Measurements from ENCODE around the gene MEI1. TPM values are rescaled to one million over a fixed set of nuclear protein-coding genes. Genes with fewer than 3 reads are reported as not detected.
"Not testable (repeated sequence)": the region's sequence is repeated elsewhere in the genome, so short reads cannot be mapped to it uniquely, and the experiment has no call there.

The MEI1 gene
- total RNA-seq, 1 donor from 2014 or later: 3.7 TPM

DNA sequence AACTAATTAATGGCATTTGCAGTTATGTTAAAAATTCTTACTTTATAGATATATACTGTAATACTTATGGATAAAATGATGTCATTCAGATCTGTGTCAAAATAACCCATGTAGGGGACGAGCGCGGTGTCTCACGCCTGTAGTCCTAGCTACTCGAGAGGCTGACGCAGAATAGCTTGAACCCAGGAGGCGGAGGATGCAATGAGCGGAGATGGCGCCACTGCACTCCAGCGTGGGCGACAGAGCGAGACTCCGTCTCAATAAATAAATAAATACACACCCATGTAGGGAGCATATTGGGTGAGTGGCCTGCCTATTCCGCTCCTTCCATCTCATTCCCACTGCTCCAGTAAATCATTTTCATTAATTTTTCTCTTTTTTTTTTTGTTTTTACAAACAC is 17.7 kb upstream of the MEI1 start:
- DNase-seq (ENCODE audit: low read depth in 2 of 2): no peak

DNA sequence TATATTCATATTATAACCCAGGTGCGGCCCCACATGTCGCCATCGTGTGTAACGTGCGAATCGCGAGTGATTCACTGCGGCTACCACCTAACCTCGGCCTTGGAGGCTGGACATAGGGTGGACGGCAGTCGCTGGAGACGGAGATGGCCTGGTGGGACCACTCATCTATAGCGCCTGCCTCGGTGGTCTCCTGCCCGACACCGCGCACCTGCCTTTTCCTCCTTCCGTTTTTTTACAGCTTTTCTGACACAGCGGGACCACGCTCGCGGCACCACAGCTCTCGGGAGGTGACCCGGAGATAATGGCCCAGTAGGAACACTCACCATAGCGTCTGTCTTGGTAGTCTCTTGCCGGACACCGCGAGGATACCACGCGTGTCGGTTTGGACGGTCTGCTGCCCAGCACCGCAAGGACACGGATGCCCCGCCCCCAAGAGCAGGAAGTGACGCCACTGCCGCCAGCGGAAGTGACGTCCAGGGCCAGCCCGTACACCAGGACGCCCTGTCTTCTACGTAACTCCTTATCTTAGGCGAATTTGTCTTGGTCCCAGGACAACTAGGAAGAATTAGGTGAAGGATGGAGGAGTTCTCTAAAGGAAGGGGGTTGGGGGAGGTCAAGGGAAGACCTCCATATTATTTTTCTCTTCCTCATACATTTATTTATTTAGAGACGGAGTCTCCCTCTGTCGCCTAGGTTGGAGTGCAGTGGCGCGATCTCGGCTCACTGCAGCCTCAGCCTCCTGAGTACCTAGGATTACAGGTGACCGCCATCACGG is 17.1 kb upstream of the MEI1 start:
- DNase-seq (ENCODE audit: low read depth in 2 of 2): peak; percentile 75 to 89

- no peak for DNase-seq (ENCODE audit: low read depth in 2 of 2)
Observed at GRCh38 chr22:41683052-41683451, 16.3 kb upstream of the MEI1 start.

DNA sequence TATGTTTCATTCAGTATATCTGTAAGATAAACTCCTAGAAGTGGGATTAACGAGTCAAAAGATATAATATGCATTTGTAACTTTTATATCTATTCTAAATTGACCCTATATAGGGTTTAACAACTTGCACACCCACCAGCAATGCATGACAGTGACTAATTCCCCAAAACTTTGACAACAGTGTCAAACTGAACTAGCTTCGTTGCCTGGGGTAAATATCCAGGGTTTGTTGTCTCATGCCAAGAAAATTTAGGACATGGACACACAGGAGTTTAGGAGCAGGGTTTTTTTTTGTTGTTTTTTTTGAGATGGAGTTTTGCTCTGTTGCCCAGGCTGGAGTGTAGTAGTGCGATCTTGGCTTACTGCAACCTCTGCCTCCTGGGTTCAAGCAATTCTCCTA is 15.7 kb upstream of the MEI1 start:
- DNase-seq (ENCODE audit: low read depth in 2 of 2): no peak

DNA sequence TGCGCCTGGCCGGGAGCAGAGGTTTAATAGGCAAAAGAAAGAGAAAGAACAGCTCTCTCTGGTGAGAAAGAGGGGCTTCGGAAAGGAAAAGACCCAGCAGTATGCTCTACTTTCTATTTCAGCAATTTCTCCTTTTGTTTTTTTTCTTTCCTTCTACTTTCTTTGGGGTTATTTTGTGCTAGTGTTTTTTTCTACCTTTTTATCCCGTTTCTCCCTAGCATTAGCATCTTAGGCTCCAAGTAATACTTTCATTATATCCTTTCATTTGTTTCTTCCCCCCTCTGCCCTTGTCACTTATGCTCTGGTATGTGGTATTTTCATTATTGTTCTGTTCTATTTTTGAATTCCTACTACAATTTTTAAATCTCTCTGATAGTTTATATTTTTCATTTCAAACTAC is 15.1 kb upstream of the MEI1 start:
- DNase-seq (ENCODE audit: low read depth in 2 of 2): no peak

- not testable (repeated sequence) for DNase-seq (ENCODE audit: low read depth in 2 of 2)
Observed at GRCh38 chr22:41686890-41687289, 12.4 kb upstream of the MEI1 start.

DNA sequence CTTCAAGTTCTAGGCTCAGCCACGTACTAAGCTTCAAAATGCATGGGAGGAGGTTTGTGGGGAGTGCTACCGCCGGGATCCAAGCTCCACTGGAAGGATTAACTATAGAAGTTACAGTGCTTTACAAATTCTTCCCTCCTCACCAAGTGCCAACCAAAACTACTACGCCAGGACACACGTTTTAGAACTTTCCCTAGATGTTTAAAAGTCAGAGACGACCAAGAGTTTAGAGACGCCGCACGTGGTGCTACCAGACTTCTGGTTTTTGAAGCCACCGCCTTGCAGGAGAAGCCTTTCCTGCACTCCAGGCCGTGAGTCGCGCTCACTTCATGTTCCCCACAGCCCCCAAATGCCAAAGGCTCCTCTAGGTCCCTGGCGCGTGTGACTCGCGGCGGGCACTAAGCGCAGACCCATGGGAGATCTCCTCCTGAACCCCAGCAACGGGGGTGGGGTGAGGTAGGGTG is 11.4 kb upstream of the MEI1 start:
- DNase-seq (ENCODE audit: low read depth in 2 of 2): peak in 1 of 2 donors; percentile 41

- DNase-seq (ENCODE audit: low read depth in 2 of 2): peak; percentile 92 to 96
Observed at GRCh38 chr22:41688365-41689211, 10.7 kb upstream of the MEI1 start, which contains the start of gene SNU13. Gene SNU13, minus strand, starts transcription at chr22:41688867. Its CDS starts 71 bp downstream, at chr22:41688796.

DNA sequence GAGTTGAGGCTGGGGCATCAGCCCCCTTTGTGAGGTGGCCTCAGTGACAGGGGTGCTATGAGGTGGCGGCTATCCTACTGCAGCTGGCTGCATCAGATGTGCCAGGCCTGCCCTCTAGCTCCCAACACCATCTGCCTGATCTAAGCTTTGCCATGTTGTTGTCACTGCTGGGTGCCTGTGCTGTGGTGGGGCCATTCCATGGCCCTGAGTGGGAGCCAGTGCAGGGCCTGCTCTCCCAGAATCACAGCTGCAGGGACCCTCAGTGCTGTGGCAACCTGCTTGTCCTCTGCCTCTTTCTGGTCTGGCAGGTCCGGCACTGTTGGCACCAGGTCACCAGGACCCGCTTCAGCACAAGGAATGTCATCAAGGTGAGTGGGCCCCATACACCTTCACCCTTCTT is 8.8 kb upstream of the MEI1 start:
- DNase-seq (ENCODE audit: low read depth in 2 of 2): no peak

- no peak for DNase-seq (ENCODE audit: low read depth in 2 of 2)
Observed at GRCh38 chr22:41695211-41695610, 4.1 kb upstream of the MEI1 start.

GRCh38 chr22:41696703-41697102 is 2.6 kb upstream of the MEI1 start:
- no peak for DNase-seq (ENCODE audit: low read depth in 2 of 2)

DNA sequence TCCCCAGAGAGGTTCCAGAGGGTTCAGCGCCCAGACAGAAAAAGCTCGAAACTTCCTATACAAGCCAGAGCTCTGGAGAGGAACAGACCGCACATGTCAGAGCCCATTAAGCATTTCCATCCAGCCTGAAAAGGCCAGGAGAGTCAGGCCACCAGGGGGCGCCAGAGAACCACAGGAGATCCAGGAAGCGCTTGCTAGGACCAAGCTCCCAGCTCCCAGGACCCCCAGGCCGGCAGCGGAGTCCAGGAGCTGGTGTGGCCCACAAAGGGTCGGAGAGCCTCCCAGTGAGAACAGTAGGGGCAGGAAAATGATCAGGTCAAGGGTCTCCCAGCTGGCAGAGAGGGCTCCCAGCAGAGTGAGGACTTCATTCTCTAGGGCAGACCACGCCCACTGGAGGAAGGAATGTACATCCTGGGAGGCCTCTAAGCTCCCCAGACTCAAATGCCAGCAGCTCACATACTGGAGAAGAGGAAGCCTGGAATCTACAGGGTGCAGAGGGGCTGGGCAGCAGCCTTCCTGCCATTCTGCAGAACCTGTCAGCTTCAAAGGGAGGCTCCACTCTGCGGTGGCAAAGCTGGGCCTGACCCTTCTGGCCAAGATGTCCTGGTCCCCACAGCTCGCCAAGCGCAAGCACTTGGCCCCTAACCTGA is 2.1 kb upstream of the MEI1 start:
- peak; percentile 78 to 87 for DNase-seq (ENCODE audit: low read depth in 2 of 2)

GRCh38 chr22:41700108-41700364 is 733 bp downstream of the MEI1 start:
- no peak for DNase-seq (ENCODE audit: low read depth in 2 of 2)

DNA sequence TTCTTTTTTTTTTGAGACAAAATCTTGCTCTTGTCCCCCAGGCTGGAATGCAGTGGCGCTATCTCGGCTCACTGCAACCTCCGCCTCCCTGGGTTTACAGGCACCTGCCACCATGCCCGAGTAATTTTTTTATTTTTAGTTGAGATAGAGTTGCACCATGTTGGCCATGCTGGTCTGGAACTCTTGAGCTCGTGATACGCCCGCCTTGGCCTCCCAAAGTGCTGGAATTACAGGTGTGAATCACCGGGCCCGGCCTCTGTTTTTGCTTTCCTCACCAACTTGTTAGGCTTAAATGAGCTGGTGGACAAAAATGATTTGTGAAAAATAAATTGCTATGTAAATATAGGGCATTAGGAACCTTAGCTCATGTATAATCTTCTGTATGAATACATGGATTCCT is 3.5 kb downstream of the MEI1 start:
- no peak for DNase-seq (ENCODE audit: low read depth in 2 of 2)

- DNase-seq (ENCODE audit: low read depth in 2 of 2): no peak
Observed at GRCh38 chr22:41709341-41709740, 10.0 kb downstream of the MEI1 start.

DNA sequence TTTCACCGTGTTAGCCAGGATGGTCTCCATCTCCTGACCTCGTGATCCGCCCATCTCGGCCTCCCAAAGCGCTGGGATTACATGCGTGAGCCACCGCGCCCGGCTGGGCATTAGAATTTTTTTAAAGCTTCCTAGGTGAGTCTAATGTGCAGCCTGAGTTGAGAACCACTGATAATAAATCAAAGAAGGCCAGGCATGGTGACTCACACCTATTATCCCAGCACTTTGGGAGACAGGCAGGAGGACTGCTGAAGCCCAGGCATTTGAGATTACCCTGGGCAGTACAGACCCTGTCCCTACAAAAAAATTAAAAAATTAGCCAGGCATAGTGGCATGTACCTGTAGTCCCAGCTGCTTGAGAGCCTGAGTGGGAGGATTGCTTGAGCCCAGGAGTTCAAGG is 13.7 kb downstream of the MEI1 start:
- DNase-seq (ENCODE audit: low read depth in 2 of 2): no peak

GRCh38 chr22:41722496-41722895 is 23.2 kb downstream of the MEI1 start:
- DNase-seq (ENCODE audit: low read depth in 2 of 2): no peak

- DNase-seq (ENCODE audit: low read depth in 2 of 2): no peak
Observed at GRCh38 chr22:41725510-41726110, 26.3 kb downstream of the MEI1 start.

GRCh38 chr22:41731609-41732008 is 32.3 kb downstream of the MEI1 start:
- DNase-seq (ENCODE audit: low read depth in 2 of 2): no peak

GRCh38 chr22:41732096-41732772 is 32.9 kb downstream of the MEI1 start:
- no peak for DNase-seq (ENCODE audit: low read depth in 2 of 2)

GRCh38 chr22:41733241-41733640 is 33.9 kb downstream of the MEI1 start:
- DNase-seq (ENCODE audit: low read depth in 2 of 2): not testable (repeated sequence)

Data from dermis microvascular lymphatic vessel endothelial cell (primary cell).